Thymus (tissue), 11 donors: ENCODE measurements around the gene NTRK3. TPM values are rescaled to one million over a fixed set of nuclear protein-coding genes. Genes with fewer than 3 reads are reported as not detected.

ENCODE experiments used
- DNase-seq, 9 donors: peaks; one replicate each; pipeline ENCODE4 v3.0.0-alpha.2; 2013; ENCODE audit warnings: low spot score in 9 of 9, low read depth in 6 of 9, missing footprints in 1 of 9
- H3K27ac ChIP-seq, 2 donors: one replicate each; pipeline ENCODE4 v1.5.1; 2013; ENCODE audit warnings: control low read depth in 1 of 2, low read depth in 1 of 2, low read length in 1 of 2, mild to moderate bottlenecking in 1 of 2, moderate library complexity in 1 of 2
- H3K27me3 ChIP-seq, 2 donors: one replicate each; pipeline ENCODE4 v1.5.1; 2013; ENCODE audit warnings: low read length in 1 of 2; ENCODE audit not compliant: control insufficient read depth in 2 of 2, insufficient read depth in 1 of 2
- H3K36me3 ChIP-seq, 2 donors: one replicate each; pipeline ENCODE4 v1.5.1; 2013; ENCODE audit warnings: low read length in 1 of 2, mild to moderate bottlenecking in 1 of 2, moderate library complexity in 1 of 2; ENCODE audit not compliant: control insufficient read depth in 2 of 2, insufficient read depth in 2 of 2
- H3K4me1 ChIP-seq, 2 donors: one replicate each; pipeline ENCODE4 v1.5.1; 2013; ENCODE audit warnings: low read length in 2 of 2; ENCODE audit not compliant: control insufficient read depth in 2 of 2, insufficient read depth in 2 of 2
- H3K4me3 ChIP-seq, 2 donors: one replicate each; pipeline ENCODE4 v1.5.1; 2013; ENCODE audit warnings: low read length in 2 of 2, control low read depth in 1 of 2, mild to moderate bottlenecking in 1 of 2
- H3K9me3 ChIP-seq, 2 donors: one replicate each; pipeline ENCODE4 v1.5.1; 2013; ENCODE audit warnings: low read length in 1 of 2, mild to moderate bottlenecking in 1 of 2; ENCODE audit not compliant: control insufficient read depth in 2 of 2, insufficient read depth in 1 of 2
- WGBS: extraction: QIAGEN DNeasy Blood & Tissue Kit; methylation state at CpG from one replicate; pipeline ENCODE4 v1.1.7; 2013; 5-methylcytosine and 5-hydroxymethylcytosine counted together
- polyA plus RNA-seq: library from polyadenylated mRNA; stranded (reverse); fragments of 200-250 nt; gene quantifications from one replicate; pipeline ENCODE4 v1.2.3, GENCODE V29; 2013
- total RNA-seq: library from RNA; stranded (reverse); fragments of 120-200 nt; gene quantifications from one replicate; pipeline ENCODE4 v1.2.4, GENCODE V29; 2013
- donor health status: healthy.

The NTRK3 gene
- total and polyA plus RNA-seq, 2 donors, result 0.57 to 5.8 TPM

DNA sequence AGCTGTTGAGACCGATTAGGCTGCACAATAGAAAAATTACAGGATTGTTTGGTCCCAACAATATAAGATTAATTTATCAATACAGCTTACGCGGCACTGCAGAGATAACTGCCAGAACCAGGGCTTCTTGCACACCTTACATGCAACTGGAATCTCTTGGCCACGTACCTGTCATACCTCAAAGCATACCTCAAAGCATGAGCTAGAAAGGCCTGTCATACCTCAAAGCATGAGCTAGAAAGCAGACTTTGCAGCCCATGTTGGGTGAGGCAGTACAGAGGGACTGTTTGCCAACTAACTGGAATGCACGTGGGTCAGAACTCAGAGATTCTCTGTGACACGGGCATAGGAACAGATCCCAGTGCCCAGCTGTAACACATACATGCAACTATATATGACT lies 34.7 kb downstream of the NTRK3 start:
- H3K4me3 ChIP-seq, result no peak overlapping the region
- no peaks in the 10 kb centered on the region for H3K27me3 ChIP-seq
- H3K27ac ChIP-seq, result no peak overlapping the region
- no peaks in the 10 kb centered on the region for H3K9me3 ChIP-seq
- no peak for DNase-seq
- 89% methylated on average over 6 of the region's 6 CpGs for WGBS
- H3K4me1 ChIP-seq, result no peaks in the 10 kb centered on the region
- no peaks in the 10 kb centered on the region for H3K36me3 ChIP-seq

DNA sequence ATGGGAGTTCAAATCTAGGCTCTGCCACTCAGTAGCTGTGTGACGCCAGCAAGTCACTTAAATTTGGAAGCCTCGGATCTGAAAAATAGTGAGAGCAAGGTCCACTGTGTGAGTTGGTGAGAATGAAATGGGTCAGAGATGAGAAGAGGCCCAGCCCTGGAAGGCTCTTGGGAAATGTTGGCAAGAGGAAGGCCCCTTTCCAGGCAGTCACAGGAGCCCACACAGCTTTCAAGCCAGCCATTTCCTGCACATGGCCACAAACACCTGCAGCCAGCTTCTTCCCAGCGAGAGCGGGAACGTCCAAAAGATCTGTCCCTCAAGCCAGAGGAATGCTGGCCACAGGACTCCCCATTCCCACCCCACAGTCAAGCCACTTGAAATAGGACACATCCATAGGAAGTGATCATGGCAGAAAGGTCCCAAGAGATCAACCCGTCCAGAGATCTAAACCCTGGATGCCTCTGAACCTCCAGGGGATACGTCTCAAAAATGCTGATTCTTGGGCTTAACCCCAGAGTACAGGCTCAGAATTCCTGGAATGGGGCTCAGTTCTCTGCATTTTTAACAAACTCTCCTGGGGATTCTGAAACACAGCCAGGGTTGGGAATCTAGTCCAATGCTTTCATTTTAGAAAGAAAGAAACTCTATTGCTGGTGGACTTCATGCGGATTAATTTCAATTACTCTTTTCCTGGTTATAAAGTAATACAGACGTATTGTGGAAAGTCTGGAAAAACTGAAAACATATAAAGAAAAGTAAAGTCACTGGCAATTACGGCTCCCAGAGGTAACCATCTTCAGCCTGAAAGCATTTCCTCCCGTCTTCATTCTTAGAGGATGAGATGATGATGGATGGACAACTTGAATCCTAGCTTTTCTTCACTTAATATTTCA lies 35.9 kb downstream of the NTRK3 start:
- 90% methylated on average over 11 of the region's 11 CpGs for WGBS
- Histone ChIP-seq H3K9me3 (no peaks in the 10 kb centered on the region), H3K4me1 (no peaks in the 10 kb centered on the region), H3K27me3 (no peaks in the 10 kb centered on the region), H3K36me3 (no peaks in the 10 kb centered on the region), H3K4me3 (no peak overlapping the region), H3K27ac (no peak overlapping the region)
- DNase-seq, result no peak

DNA sequence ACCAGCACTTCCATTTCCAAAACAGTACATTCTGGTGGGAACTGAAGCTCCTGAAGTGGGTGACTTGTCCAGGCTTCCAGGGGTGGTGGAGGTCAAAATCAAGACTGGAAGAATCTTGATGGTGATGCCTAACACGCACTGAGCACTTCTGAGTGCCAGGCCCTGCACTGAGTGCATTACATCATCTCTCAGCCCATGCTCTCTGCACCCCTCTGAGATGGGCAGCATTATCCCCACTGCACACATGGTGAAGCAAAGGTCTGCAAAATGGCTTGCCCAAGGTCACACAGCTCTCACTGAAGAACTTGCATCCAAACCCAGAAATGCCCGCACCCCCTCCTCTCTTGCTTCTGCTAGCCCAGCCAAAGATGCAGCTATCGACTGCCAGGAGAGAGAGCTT lies 36.9 kb downstream of the NTRK3 start:
- no peak overlapping the region for H3K4me3 ChIP-seq
- 78% methylated on average over 3 of the region's 3 CpGs for WGBS
- no peak for DNase-seq
- no peaks in the 10 kb centered on the region for H3K27me3 ChIP-seq
- H3K4me1 ChIP-seq, result no peaks in the 10 kb centered on the region
- H3K27ac ChIP-seq, result no peak overlapping the region
- no peaks in the 10 kb centered on the region for H3K9me3 ChIP-seq
- H3K36me3 ChIP-seq, result no peaks in the 10 kb centered on the region

DNA sequence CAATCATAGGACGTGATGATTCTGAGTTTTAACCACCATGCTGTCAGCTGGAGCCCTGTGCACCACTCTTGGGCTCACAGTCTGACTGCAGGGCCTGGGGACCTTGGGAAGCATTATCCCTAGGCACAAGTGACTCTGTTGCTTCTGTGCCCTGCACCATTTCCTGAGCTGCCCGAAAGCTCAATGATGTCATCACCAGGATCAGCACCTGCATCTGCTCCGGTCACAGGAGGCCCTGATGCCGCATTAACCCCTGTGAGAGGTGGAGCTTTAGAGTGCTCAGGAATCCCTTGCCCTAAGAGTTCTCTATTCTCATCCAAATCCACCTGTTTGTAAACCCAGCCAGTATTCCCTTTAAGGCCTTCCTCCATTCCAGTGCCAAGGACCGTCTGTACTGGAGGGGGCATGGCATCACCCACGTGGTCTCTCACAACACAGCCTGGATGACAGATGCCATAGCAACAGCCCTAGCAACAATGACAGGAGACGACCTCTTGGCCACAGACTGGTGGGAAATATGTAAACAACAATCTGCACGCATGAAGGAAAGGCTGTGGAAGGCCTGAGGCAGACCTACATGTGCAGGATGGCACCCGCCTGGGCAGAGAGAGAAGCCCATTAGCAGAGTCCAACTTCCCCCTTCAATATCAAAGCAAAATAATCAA lies 37.9 kb downstream of the NTRK3 start:
- Histone ChIP-seq H3K9me3 (no peaks in the 10 kb centered on the region), H3K4me1 (no peaks in the 10 kb centered on the region), H3K27ac (no peak overlapping the region), H3K36me3 (no peaks in the 10 kb centered on the region), H3K4me3 (no peak overlapping the region), H3K27me3 (no peaks in the 10 kb centered on the region)
- no peak for DNase-seq
- WGBS, result 70% methylated on average over 9 of the region's 9 CpGs

GRCh38 chr15:88215066-88215648 lies 41.4 kb downstream of the NTRK3 start:
- Histone ChIP-seq H3K27ac (no peak overlapping the region), H3K4me3 (no peak overlapping the region), H3K4me1 (no peaks in the 10 kb centered on the region), H3K27me3 (no peaks in the 10 kb centered on the region), H3K9me3 (no peaks in the 10 kb centered on the region), H3K36me3 (no peaks in the 10 kb centered on the region)
- no peak for DNase-seq
- 83% methylated on average over 16 of the region's 16 CpGs for WGBS

DNA sequence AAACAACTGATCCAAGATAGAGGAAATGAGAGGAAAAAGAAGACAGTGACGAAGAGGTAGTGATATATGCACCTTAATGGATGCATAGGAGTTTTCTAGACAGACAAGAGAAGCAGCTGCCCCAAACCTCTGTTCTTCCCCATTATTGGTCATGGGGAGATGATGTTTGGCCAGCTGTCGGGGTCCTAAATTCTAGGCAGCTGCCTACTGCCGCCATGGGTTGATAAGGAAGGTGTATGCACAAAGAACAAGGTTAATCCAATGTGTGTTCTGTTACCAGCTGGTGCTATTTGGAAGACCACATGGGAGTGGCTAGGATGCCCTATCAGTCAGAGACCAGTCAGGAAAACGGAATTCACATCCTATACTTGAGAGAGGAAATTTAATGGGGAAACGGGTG lies 47.4 kb downstream of the NTRK3 start:
- no peak for DNase-seq
- 49% methylated on average over 5 of the region's 5 CpGs for WGBS
- no peaks in the 10 kb centered on the region for H3K27me3 ChIP-seq
- H3K36me3 ChIP-seq, result no peaks in the 10 kb centered on the region
- no peak overlapping the region for H3K4me3 ChIP-seq
- no peaks in the 10 kb centered on the region for H3K4me1 ChIP-seq
- no peaks in the 10 kb centered on the region for H3K9me3 ChIP-seq
- H3K27ac ChIP-seq, result no peak overlapping the region

GRCh38 chr15:88208396-88208795 lies 48.1 kb downstream of the NTRK3 start:
- Histone ChIP-seq H3K4me3 (no peak overlapping the region), H3K9me3 (no peaks in the 10 kb centered on the region), H3K27ac (no peak overlapping the region), H3K36me3 (no peaks in the 10 kb centered on the region), H3K4me1 (no peaks in the 10 kb centered on the region), H3K27me3 (no peaks in the 10 kb centered on the region)
- DNase-seq, result no peak
- WGBS, result 66% methylated on average over 2 of the region's 2 CpGs

DNA sequence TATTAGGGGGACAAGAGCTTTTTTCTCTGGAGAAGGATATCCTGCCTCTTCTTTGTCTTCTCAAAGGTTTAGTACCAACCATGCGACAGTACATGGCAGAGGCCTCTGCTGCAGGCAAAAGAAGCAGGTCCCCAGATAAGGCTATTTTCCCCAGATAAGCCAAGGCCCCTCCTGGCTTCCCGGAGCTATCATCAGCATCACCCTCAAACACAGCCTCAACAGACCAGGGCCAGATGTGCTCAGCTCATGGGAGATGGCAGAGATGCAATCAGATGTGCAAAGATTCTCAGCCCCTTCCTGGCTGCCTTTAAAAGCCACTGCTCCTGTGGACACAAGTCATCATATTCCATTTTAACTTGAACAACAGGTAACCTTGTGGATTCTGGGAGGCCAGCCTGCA lies 49.0 kb downstream of the NTRK3 start:
- H3K4me3 ChIP-seq, result no peak overlapping the region
- H3K36me3 ChIP-seq, result no peaks in the 10 kb centered on the region
- H3K4me1 ChIP-seq, result no peaks in the 10 kb centered on the region
- no peaks in the 10 kb centered on the region for H3K9me3 ChIP-seq
- no peak overlapping the region for H3K27ac ChIP-seq
- no peak for DNase-seq
- over 99% methylated on average over 2 of the region's 2 CpGs for WGBS
- no peaks in the 10 kb centered on the region for H3K27me3 ChIP-seq

- Histone ChIP-seq H3K27ac (no peak overlapping the region), H3K4me1 (no peaks in the 10 kb centered on the region), H3K4me3 (no peak overlapping the region), H3K27me3 (no peaks in the 10 kb centered on the region), H3K36me3 (no peaks in the 10 kb centered on the region), H3K9me3 (no peaks in the 10 kb centered on the region)
- DNase-seq, result no peak
- WGBS, result 87% methylated on average over 4 of the region's 4 CpGs
Observed at GRCh38 chr15:88204584-88204983, 52.0 kb downstream of the NTRK3 start.
